GM23338 (cell line): ENCODE results near the gene STRN3. TPM values are rescaled to one million over a fixed set of nuclear protein-coding genes. Genes with fewer than 3 reads are reported as not detected.

Source experiments
- ATAC-seq: fragments of 200-7000 bp; cut with Tn5 transposase; 3 replicates; pipeline ENCODE4 v1.9.1; 2020
- DNase-seq: peaks from one replicate; pipeline ENCODE4 v3.0.0-alpha.2; 2015; ENCODE audit warnings: low spot score
- H2AFZ ChIP-seq: fragments of 200-600 bp; sonication (generic); 2 replicates; pipeline ENCODE4 v1.8.0; 2016; ENCODE audit warnings: antibody characterized with exemption, mild to moderate bottlenecking, moderate library complexity
- H3F3A ChIP-seq: fragments of 200-600 bp; sonication (generic); replicated peaks from 2 replicates; pipeline ENCODE4 v1.8.0; 2017; ENCODE audit warnings: antibody characterized with exemption, mixed run types, low read depth
- H3K27ac ChIP-seq: fragments of 200-600 bp; sonication (generic); 2 replicates; pipeline ENCODE4 v1.6.1; 2016; ENCODE audit warnings: low read depth
- H3K27me3 ChIP-seq: fragments of 200-600 bp; sonication (generic); 2 replicates; pipeline ENCODE4 v1.8.0; 2016; ENCODE audit warnings: mild to moderate bottlenecking, mixed run types, moderate library complexity; ENCODE audit not compliant: insufficient read depth
- H3K36me3 ChIP-seq: fragments of 200-600 bp; sonication (generic); 2 replicates; pipeline ENCODE4 v1.8.0; 2016; ENCODE audit warnings: mild to moderate bottlenecking; ENCODE audit not compliant: insufficient read depth
- H3K4me1 ChIP-seq: fragments of 200-600 bp; sonication (generic); 2 replicates; pipeline ENCODE4 v1.8.0; 2016; ENCODE audit warnings: mild to moderate bottlenecking, moderate library complexity; ENCODE audit not compliant: insufficient read depth
- H3K4me2 ChIP-seq: fragments of 200-600 bp; sonication (generic); 2 replicates; pipeline ENCODE4 v1.7.1; 2017; ENCODE audit warnings: mixed run types
- H3K4me3 ChIP-seq: fragments of 200-600 bp; sonication (generic); 2 replicates; pipeline ENCODE4 v1.6.1; 2016; ENCODE audit warnings: mixed run types
- H3K79me2 ChIP-seq: fragments of 200-600 bp; sonication (generic); replicated peaks from 2 replicates; pipeline ENCODE4 v1.8.0; 2017; ENCODE audit warnings: mild to moderate bottlenecking; ENCODE audit not compliant: insufficient read depth
- H3K9me2 ChIP-seq: fragments of 200-600 bp; sonication (generic); 2 replicates; pipeline ENCODE4 v1.8.0; 2017; ENCODE audit not compliant: insufficient read depth
- H4K20me1 ChIP-seq: fragments of 200-600 bp; sonication (generic); replicated peaks from 2 replicates; pipeline ENCODE4 v1.8.0; 2017; ENCODE audit warnings: mild to moderate bottlenecking; ENCODE audit not compliant: insufficient read depth
- H3K27ac Mint-ChIP-seq: 2 replicates; pipeline ENCODE4 v1.8.0; 2020; ENCODE audit warnings: inconsistent platforms, mild to moderate bottlenecking, moderate library complexity, mixed read lengths
- H3K27me3 Mint-ChIP-seq: 3 replicates; pipeline ENCODE4 v1.8.0; 2022; ENCODE audit warnings: low read depth, mild to moderate bottlenecking, moderate library complexity, mixed read lengths, inconsistent platforms; ENCODE audit not compliant: insufficient read depth, poor library complexity
- H3K36me3 Mint-ChIP-seq: 3 replicates; pipeline ENCODE4 v1.8.0; 2021; ENCODE audit warnings: low read depth, mild to moderate bottlenecking, inconsistent platforms, moderate library complexity, mixed read lengths
- H3K4me1 Mint-ChIP-seq: 3 replicates; pipeline ENCODE4 v1.8.0; 2020; ENCODE audit warnings: mild to moderate bottlenecking, inconsistent platforms, mixed read lengths
- H3K4me3 Mint-ChIP-seq: 3 replicates; pipeline ENCODE4 v1.8.0; 2021; ENCODE audit warnings: moderate library complexity, mild to moderate bottlenecking, inconsistent platforms, mixed read lengths
- H3K9me3 Mint-ChIP-seq: 3 replicates; pipeline ENCODE4 v1.8.0; 2020; ENCODE audit warnings: moderate library complexity, mild to moderate bottlenecking, inconsistent platforms, mixed read lengths
- CREB1 ChIP-seq: fragments of 250-450 bp; sonication (Bioruptor Pico); IDR thresholded peaks from 2 replicates; pipeline ENCODE4 v1.5.0; 2020; ENCODE audit warnings: low read depth, mild to moderate bottlenecking, moderate library complexity
- EZH2 ChIP-seq: fragments of 200-600 bp; sonication (generic); IDR thresholded peaks from one replicate; pipeline ENCODE4 v1.8.0; 2017; ENCODE audit warnings: antibody characterized with exemption, mild to moderate bottlenecking, low read depth; ENCODE audit not compliant: unreplicated experiment
- EZH2phosphoT487 ChIP-seq: fragments of 200-600 bp; sonication (generic); IDR thresholded peaks from one replicate; pipeline ENCODE4 v1.8.1; 2018; ENCODE audit warnings: antibody characterized with exemption; ENCODE audit not compliant: unreplicated experiment
- JUNB ChIP-seq: IDR thresholded peaks from one replicate; pipeline ENCODE4 v1.6.1; 2016; ENCODE audit warnings: antibody characterized with exemption; ENCODE audit not compliant: unreplicated experiment
- NANOG ChIP-seq: IDR thresholded peaks from 2 replicates; pipeline ENCODE4 v1.6.1; 2016; ENCODE audit warnings: antibody characterized with exemption, borderline replicate concordance
- POLR2AphosphoS5 ChIP-seq: IDR thresholded peaks from 2 replicates; pipeline ENCODE4 v1.6.1; 2016; ENCODE audit warnings: antibody characterized with exemption, low read depth
- STAT1 ChIP-seq: IDR thresholded peaks from one replicate; pipeline ENCODE4 v1.6.1; 2016; ENCODE audit warnings: antibody characterized with exemption; ENCODE audit not compliant: unreplicated experiment
- ZNF114 ChIP-seq: fragments of 250-450 bp; sonication (Bioruptor Pico); IDR thresholded peaks from 2 replicates; pipeline ENCODE4 v1.5.0; 2020; ENCODE audit warnings: mild to moderate bottlenecking, moderate library complexity
- ZNF331 ChIP-seq: fragments of 250-450 bp; sonication (Bioruptor Pico); IDR thresholded peaks from 2 replicates; pipeline ENCODE4 v1.5.0; 2020; ENCODE audit warnings: low read depth, mild to moderate bottlenecking, moderate library complexity
- polyA plus RNA-seq: library from polyadenylated mRNA; unstranded; fragments of >200 nt; fragmentation: Nextera tagmentation; extraction: Ambion mirVana; gene quantifications from 2 replicates; pipeline ENCODE4 v1.2.1, GENCODE V29; 2016
- total RNA-seq: library from RNA; depleted of rRNA; stranded (reverse); fragments of >200 nt; shearing (Covaris generic); gene quantifications from 2 replicates; pipeline ENCODE4 v1.2.3, GENCODE V29; 2014
- TF ChIP-seq, protein P1 (sequence below), 2 experiments: fragments of 200-600 bp in 1 of 2; sonication (generic) in 1 of 2; conservative IDR thresholded peaks; 2 replicates each; pipeline versions ENCODE4 v1.5.1 to v1.6.1; 2016 to 2017; ENCODE audit warnings: antibody characterized with exemption in 2 of 2, low read depth in 2 of 2, mild to moderate bottlenecking in 2 of 2, moderate library complexity in 1 of 2
- TF ChIP-seq, protein P2 (sequence below): IDR thresholded peaks from 2 replicates; pipeline ENCODE4 v1.6.1; 2016; ENCODE audit warnings: antibody characterized with exemption
- TF ChIP-seq, protein P3 (sequence below): IDR thresholded peaks from one replicate; pipeline ENCODE4 v1.6.1; 2018; ENCODE audit warnings: antibody characterized with exemption; ENCODE audit not compliant: unreplicated experiment
- TF ChIP-seq, protein P4 (sequence below): fragments of 250-450 bp; sonication (Bioruptor Pico); IDR thresholded peaks from 2 replicates; pipeline ENCODE4 v1.5.0; 2020; ENCODE audit warnings: mild to moderate bottlenecking, moderate library complexity

Gene STRN3
- total and polyA plus RNA-seq, 2 experiments from 2014 or later: 35.0 to 40.6 TPM

DNA sequence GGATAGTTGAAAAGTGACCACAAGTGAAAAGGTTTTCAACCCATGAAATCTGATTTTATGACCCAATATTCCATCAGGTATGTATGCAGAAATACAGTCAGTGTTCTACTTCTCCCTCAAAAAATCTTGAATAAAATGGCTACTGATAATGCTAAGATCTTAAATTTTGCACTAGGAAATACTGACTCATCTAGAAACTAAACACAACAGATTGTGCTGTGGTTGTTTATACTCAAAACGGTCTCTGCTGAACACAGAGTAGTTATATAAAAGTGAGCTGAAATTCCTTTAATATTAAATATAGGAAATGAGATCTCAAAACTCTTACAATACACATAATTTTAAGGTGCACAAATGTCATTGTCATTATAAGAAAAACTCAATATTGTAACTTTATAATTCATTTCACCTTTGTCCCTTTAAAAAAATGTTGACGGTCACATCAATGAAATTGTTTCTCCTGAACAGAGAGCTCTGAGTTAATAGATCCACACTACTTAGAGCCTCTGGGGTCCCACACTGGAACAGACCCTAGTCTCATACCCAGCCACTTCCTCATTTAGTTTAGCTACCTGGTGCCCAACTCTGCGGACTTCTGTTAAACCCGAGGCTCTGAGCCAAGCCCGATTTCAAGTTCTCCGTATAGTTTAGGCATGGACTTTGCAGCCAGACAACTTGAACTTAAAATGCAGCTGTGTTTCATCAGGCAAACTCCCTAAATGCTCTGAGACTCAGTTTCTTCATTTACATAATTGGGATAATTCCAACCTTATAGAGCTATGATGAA, 142.5 kb downstream of the STRN3 start:
- Histone ChIP-seq H4K20me1 (no peaks in the 10 kb centered on the region), H3K36me3 (no peaks in the 10 kb centered on the region; the same call in 1 of the 2 replicates), H3K27ac (no peak overlapping the region), H2AFZ (no peak overlapping the region), H3F3A (no peaks in the 10 kb centered on the region), H3K4me3 (no peak overlapping the region), H3K9me2 (no peaks in the 10 kb centered on the region), H3K27me3 (no peaks in the 10 kb centered on the region), H3K79me2 (no peaks in the 10 kb centered on the region), H3K4me2 (no peak overlapping the region), H3K4me1 (no peaks in the 10 kb centered on the region)
- DNase-seq (no peak), ATAC-seq (no peak)
- H3K27me3 Mint-ChIP-seq: peaks cover 4% of the 10 kb centered on the region
- TF ChIP-seq ZNF331 (no peak), CREB1 (no peak), STAT1 (no peak), JUNB (no peak), POLR2AphosphoS5 (no peak), NANOG (no peak), EZH2phosphoT487 (no peak), ZNF114 (CRISPR knock-in tag) (no peak), EZH2 (no peak)
- TF ChIP-seq, protein P1, sequence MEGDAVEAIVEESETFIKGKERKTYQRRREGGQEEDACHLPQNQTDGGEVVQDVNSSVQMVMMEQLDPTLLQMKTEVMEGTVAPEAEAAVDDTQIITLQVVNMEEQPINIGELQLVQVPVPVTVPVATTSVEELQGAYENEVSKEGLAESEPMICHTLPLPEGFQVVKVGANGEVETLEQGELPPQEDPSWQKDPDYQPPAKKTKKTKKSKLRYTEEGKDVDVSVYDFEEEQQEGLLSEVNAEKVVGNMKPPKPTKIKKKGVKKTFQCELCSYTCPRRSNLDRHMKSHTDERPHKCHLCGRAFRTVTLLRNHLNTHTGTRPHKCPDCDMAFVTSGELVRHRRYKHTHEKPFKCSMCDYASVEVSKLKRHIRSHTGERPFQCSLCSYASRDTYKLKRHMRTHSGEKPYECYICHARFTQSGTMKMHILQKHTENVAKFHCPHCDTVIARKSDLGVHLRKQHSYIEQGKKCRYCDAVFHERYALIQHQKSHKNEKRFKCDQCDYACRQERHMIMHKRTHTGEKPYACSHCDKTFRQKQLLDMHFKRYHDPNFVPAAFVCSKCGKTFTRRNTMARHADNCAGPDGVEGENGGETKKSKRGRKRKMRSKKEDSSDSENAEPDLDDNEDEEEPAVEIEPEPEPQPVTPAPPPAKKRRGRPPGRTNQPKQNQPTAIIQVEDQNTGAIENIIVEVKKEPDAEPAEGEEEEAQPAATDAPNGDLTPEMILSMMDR (conservative IDR thresholded peaks at IDR 0.05; ENCODE audit: low read depth in 2 of 2): no peak
- TF ChIP-seq, protein P2, sequence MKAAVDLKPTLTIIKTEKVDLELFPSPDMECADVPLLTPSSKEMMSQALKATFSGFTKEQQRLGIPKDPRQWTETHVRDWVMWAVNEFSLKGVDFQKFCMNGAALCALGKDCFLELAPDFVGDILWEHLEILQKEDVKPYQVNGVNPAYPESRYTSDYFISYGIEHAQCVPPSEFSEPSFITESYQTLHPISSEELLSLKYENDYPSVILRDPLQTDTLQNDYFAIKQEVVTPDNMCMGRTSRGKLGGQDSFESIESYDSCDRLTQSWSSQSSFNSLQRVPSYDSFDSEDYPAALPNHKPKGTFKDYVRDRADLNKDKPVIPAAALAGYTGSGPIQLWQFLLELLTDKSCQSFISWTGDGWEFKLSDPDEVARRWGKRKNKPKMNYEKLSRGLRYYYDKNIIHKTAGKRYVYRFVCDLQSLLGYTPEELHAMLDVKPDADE: no peak
- TF ChIP-seq, protein P3, sequence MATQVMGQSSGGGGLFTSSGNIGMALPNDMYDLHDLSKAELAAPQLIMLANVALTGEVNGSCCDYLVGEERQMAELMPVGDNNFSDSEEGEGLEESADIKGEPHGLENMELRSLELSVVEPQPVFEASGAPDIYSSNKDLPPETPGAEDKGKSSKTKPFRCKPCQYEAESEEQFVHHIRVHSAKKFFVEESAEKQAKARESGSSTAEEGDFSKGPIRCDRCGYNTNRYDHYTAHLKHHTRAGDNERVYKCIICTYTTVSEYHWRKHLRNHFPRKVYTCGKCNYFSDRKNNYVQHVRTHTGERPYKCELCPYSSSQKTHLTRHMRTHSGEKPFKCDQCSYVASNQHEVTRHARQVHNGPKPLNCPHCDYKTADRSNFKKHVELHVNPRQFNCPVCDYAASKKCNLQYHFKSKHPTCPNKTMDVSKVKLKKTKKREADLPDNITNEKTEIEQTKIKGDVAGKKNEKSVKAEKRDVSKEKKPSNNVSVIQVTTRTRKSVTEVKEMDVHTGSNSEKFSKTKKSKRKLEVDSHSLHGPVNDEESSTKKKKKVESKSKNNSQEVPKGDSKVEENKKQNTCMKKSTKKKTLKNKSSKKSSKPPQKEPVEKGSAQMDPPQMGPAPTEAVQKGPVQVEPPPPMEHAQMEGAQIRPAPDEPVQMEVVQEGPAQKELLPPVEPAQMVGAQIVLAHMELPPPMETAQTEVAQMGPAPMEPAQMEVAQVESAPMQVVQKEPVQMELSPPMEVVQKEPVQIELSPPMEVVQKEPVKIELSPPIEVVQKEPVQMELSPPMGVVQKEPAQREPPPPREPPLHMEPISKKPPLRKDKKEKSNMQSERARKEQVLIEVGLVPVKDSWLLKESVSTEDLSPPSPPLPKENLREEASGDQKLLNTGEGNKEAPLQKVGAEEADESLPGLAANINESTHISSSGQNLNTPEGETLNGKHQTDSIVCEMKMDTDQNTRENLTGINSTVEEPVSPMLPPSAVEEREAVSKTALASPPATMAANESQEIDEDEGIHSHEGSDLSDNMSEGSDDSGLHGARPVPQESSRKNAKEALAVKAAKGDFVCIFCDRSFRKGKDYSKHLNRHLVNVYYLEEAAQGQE: no peak
- TF ChIP-seq, protein P4, sequence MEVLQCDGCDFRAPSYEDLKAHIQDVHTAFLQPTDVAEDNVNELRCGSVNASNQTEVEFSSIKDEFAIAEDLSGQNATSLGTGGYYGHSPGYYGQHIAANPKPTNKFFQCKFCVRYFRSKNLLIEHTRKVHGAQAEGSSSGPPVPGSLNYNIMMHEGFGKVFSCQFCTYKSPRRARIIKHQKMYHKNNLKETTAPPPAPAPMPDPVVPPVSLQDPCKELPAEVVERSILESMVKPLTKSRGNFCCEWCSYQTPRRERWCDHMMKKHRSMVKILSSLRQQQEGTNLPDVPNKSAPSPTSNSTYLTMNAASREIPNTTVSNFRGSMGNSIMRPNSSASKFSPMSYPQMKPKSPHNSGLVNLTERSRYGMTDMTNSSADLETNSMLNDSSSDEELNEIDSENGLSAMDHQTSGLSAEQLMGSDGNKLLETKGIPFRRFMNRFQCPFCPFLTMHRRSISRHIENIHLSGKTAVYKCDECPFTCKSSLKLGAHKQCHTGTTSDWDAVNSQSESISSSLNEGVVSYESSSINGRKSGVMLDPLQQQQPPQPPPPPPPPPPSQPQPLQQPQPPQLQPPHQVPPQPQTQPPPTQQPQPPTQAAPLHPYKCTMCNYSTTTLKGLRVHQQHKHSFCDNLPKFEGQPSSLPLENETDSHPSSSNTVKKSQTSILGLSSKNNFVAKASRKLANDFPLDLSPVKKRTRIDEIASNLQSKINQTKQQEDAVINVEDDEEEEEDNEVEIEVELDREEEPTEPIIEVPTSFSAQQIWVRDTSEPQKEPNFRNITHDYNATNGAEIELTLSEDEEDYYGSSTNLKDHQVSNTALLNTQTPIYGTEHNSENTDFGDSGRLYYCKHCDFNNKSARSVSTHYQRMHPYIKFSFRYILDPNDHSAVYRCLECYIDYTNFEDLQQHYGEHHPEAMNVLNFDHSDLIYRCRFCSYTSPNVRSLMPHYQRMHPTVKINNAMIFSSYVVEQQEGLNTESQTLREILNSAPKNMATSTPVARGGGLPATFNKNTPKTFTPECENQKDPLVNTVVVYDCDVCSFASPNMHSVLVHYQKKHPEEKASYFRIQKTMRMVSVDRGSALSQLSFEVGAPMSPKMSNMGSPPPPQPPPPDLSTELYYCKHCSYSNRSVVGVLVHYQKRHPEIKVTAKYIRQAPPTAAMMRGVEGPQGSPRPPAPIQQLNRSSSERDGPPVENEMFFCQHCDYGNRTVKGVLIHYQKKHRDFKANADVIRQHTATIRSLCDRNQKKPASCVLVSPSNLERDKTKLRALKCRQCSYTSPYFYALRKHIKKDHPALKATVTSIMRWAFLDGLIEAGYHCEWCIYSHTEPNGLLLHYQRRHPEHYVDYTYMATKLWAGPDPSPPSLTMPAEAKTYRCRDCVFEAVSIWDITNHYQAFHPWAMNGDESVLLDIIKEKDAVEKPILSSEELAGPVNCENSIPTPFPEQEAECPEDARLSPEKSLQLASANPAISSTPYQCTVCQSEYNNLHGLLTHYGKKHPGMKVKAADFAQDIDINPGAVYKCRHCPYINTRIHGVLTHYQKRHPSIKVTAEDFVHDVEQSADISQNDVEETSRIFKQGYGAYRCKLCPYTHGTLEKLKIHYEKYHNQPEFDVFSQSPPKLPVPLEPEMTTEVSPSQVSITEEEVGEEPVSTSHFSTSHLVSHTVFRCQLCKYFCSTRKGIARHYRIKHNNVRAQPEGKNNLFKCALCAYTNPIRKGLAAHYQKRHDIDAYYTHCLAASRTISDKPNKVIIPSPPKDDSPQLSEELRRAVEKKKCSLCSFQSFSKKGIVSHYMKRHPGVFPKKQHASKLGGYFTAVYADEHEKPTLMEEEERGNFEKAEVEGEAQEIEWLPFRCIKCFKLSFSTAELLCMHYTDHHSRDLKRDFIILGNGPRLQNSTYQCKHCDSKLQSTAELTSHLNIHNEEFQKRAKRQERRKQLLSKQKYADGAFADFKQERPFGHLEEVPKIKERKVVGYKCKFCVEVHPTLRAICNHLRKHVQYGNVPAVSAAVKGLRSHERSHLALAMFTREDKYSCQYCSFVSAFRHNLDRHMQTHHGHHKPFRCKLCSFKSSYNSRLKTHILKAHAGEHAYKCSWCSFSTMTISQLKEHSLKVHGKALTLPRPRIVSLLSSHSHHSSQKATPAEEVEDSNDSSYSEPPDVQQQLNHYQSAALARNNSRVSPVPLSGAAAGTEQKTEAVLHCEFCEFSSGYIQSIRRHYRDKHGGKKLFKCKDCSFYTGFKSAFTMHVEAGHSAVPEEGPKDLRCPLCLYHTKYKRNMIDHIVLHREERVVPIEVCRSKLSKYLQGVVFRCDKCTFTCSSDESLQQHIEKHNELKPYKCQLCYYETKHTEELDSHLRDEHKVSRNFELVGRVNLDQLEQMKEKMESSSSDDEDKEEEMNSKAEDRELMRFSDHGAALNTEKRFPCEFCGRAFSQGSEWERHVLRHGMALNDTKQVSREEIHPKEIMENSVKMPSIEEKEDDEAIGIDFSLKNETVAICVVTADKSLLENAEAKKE (CRISPR knock-in tag): no peak
- no peaks in the 10 kb centered on the region for H3K9me3 Mint-ChIP-seq
- H3K27ac Mint-ChIP-seq: no peak overlapping the region
- no peak overlapping the region for H3K4me3 Mint-ChIP-seq
- H3K4me1 Mint-ChIP-seq: no peaks in the 10 kb centered on the region
- peaks cover 4% of the 10 kb centered on the region; the same call in 1 of the 3 replicates for H3K36me3 Mint-ChIP-seq
